Activated CD4-positive, alpha-beta T cell treated with anti-CD3 and anti-CD28 coated beads, Interleukin-2, amount 50 U/mL, for 48 hours (primary cell): ENCODE results near the gene ZP1.
A peak's percentile ranks its signal among the peaks of the same experiment; 100 is the strongest.
"Not testable (repeated sequence)": the region's sequence is repeated elsewhere in the genome, so short reads cannot be mapped to it uniquely, and the experiment has no call there.

ENCODE experiments used
- DNase-seq, 2 experiments: peaks; one replicate each; pipeline ENCODE4 v3.0.0-alpha.2; 2020

Gene ZP1

DNA sequence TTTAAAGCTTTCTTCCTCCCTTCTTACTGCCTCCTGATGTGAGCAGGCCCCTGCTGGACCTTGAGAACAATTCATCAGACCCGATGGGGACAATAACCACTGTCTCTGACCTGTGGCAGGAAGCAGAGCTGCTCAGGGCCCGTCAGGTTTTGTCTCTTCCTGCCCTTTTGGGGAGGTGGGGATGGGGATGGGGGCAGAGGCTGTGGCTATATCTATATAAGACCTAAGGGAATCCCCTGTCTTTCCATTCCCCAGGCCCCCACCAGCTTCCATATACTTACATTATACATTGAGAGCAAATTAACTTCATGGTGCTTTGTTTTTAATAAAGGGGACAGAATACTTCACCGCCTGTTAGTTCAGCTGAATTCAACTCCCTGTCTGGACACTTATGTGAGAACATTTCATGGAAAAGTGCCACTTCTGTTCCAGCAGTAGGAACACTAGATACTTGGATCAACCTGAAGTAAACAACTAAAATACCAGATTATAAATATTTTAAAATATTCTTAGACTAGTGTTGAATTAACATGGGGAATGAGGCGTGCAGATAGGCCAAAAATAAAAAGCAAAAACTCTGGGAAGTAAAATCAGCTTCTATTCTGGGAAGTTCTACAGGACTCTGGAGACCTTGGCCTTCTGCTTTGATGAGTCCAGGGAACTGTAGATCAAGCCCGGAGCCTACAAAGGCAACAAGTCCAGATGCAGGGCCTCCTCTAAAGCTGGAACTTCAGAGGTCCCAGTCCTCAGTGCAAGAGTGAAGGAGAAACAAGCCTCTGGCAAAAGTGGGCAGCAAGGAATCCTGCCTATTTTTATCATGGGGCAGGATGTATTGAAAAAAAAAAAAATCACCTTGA is 11.1 kb downstream of the ZP1 start:
- no peak for DNase-seq

DNA sequence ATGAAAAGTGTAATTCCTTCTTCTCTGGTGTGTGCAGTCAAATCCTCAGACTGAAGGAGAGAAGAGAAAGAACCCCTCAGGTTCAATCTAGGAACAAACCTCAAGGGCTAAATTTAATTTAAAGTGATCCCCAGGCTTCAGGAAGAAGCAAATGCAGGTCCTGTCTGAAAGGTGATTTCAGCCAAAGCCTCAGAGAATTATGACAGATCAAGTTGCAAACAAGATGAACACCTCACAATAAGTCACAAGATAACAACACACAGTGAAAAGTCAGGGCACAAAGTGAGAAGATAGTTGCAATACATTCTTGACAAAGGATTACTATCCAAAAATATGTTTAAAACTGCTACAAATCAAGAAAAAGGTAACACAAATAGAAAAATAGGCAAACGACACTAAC is 11.8 kb downstream of the ZP1 start:
- no peak for DNase-seq

DNA sequence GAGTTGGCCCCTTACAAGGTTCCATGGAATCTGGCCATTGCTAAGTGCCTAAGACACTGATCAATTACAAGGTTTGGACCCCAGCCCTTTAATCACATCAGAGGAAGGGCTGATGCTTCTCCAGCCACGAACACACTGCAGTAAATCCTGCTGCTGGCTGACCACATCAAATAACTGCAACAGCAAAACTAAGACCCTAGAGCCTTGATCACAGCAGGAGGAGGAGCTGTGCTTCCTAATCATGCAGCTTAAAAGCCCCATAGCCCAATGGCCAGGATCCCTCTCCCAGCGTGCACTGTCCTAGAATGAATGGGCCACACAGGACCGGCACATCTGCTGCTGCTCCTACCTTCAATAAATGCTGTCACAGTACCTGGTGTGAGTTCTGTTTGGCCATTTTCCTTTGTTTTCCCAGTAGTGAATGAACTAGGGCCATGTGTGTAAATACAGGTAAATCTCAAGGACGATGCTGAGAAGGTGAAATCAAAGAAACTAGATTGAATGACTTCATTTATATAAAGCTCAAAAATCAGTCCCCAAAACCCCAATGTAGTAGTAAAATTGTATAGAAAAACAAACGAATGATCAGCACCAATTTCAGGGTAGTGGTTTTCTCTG is 12.7 kb downstream of the ZP1 start:
- DNase-seq = no peak

DNA sequence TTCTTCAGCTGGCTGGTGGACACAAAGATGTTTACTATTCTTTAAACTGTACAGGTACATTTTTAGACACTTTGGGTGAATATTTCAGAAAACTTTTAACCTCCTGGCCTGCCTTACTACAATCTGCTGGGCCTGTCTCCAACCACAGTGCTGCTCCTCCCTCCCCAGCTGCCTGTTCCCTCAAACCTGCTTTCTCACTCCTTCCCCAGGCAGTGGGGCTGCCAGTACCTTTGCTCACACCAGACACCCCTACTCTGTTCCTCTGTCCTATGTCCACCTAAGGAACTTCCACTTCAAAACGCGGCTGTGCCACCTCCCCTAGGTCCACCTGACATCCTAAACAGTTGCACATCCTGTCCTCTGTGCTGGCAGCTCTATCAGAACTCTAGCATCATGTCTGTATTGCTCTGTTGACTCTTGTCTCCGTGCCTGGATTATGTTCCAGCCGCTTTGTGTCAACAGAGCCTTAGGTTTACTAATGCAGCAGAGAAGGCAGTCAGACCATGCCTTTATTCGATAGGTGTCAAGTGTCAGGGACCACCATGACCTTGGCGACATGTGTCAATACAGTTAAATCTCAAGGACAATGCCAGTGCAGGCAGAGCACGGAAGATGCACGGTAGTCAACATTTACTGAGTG is 13.4 kb downstream of the ZP1 start:
- DNase-seq = no peak

DNA sequence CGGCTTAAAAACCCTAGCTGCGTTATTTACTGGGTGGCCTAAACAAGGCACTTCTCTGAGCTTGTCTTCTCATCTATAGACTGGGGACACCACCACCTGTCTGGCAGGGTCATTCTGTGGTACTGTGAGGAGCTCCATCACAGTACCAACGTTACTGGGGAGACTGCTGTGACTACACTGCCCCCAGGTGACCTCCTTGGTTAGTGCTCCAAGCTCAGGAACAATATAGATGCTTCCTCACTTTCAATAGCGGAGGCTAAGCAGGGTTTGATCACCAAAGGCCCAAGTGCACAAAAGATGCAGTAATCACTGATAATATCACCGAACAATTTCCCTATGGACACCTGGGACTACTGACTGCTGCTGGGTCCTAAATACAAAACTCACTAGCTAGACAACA is 20.2 kb downstream of the ZP1 start:
- peak in 1 of 2 experiments; percentile 32 for DNase-seq

DNA sequence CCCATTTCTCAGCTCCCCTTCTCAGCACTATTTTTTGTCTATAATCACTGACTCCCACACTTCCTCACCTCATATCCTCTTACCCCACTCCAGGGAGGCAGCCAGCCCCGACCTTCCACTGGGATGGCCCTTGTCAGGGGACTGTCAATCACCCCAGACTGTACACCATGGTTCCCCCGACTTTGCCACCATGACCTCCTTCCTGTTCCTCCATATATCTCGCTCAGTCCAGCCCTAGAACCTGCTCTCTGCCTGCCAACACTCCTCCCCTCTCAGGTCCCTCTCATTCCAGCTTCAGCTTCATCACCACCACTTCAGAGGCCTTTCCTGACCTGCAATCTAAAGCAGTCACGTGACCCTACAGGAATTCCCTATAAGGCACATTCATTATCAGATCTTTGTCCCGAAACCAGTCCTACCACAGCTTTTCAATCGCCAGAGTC is 22.5 kb downstream of the ZP1 start:
- no peak for DNase-seq

DNA sequence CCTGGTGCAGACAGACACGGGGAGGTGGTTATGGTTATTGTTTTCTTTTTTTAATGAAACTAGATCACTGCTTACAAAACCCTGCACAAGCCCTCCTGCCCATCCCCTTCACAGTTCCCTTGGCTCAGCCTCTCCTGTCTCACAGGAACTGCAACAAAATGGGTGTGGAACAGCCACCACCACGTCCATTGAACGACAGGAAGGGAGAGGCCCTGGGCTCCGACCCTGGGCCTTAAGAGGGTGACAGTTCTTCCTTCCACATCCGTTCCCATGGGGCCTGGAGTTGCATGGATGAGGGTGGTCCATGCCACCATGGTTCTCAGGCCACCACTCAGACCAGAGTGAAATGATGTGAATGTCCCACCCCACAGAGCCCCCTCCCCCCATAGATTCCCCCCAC is 23.4 kb downstream of the ZP1 start:
- DNase-seq = peak in 1 of 2 experiments; percentile 1

DNA sequence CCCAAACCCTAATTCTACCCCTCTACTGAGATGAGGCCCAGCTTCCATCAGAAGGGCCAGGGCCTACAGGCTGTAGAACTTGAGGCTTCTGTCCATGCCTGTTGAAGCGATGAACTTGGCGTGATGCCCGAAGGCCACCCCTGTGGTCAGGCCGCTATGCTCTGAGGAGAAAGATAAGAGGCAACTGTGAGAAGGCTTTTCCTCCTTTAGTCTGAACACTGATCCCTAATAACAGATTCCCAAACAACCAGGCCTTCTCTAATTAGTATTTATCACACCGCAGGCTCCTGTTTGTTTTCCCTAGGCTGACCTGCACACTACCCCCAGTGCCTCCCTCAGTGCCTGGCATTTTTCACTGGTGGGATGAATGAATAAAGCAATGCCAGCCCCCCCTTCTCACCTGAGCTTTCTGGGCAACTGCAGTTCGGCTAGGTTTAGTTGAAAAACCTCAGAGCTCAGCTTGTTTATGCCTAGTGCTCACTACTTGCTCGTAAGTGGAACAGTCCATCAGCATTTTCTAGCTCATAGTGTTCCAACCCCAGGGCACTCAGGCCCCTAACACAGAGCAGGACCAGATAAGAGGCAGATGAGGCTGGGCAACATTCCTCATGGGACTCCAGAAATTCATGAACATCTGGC is 23.9 kb downstream of the ZP1 start:
- peak in 1 of 2 experiments; percentile 1 for DNase-seq

DNA sequence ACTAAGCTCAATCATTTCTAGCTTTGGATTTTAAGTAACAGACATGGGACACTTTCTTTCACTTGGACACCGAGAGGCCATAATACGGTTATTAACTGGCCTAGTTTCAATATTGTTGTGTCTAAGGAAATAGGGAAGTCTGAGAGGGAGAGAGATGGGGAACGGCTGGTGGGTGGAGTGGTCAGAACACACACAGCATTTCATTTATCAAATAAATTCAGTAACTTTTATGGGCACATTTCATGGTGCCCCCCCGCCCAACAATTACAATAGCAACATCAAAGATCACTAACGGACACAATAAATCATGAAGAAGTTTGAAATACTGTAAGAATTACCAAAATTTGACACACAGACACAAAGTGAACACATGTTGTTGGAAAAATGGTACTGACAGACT is 28.3 kb downstream of the ZP1 start:
- no peak for DNase-seq

DNA sequence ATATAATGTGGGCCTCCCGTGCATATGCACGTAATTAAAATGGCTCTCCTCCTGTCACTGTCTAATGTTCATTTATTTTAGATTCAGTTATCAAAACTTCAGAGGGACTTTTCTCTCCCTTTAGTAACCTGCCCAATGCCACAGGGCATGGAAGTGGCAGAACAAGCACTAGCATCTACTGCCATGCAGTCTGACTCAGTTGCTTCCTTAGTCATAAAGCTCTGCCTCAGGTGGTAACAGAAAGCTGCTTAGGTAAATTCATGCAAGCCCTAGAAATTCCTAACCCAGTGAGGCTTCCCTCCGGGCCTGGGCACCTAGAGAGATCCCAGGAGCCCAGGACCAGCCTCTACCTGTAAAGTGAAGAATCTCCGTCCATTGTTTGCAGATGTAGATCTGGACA is 30.2 kb downstream of the ZP1 start:
- DNase-seq = no peak

DNA sequence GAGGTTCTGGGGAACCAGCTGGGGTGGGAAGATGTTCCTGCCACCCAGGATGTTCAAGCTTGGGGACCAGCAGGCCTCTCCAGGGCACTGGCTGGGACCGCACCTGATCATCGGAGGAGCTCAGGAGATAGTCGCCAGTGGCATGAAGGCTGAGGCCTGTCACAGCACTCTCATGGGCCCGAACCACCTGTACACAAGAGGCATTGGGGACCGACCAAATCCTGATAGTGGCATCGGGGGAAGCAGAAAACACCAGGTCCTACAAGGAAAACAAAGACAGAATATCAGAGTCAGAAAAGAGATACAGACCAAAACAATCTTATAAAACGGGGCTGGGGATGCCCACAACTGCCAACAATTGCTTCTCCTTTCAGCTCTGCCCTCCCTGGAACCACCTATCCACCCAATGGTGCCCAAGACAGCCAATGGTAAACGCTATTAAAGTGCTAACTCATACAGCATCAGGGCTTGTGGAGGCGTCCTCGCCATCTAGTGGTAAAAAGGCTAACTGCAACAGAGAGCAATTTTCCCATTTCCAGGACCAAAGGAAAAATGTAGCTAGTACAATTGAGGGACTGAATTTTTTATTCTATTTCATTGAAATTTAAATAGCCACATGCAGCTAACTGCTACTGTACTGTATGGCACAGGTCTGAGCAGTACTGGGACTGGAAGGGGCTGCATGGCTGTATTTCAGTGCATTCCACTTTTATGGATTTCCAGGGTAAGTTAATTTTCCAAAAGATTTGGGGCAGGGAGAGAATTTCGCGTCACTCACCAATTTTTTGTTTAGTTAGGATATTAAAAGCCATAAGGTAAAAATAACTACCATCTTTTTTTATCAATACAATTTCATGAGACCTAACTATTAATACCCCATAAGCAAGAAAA is 31.9 kb downstream of the ZP1 start:
- DNase-seq = no peak

DNA sequence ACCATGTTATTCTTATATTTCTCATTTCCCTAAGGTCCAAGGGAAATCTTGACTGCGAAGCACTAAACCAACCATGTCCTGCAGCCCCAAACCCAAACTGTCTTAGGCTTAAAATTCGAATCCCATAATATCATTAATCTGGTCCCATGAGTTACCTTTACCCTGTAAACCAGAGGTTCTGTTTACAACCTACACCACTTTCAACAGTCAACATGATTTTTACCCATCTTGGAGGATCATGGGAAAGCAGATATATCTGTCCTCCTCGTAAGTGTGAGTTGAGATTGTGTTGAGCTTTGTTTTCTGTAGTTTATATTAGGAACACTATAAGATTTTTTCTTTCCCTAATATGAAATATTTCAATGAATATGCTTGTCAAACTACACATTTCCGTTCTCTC is 32.6 kb downstream of the ZP1 start:
- no peak for DNase-seq

DNA sequence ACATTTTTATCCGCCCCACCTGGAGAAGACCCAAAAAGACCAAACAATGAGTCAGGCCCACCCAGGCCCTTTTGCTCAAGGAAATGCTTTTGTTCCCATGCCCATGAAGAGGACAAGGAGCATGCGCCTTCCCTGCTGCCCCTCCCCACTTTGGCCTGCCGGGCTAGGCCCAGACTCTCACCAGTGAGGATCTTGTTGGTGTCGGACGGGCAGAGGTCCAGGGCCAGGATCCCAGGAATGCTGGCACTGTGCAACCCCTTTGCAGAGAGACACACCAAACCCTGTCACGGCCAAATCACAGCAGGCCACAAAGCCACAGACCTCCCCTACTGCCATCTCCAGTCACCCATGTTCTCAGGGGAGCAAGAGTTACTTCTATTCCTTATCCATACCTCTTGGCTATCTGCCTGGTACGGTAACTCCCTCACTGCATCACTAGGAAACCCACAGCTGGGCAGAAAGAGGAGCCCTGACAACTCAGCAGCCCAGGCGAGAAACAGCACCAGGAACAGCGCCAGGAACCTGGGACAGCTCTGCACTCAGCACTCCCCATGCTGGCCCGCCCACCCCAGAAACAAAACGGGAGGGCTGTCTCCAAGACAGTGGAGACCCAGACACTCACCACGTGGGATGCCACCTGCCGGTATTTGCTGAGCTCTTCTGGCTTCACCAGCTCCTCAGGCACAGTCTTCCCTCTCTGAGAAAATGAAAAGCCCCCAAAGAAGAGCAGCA is 33.5 kb downstream of the ZP1 start:
- DNase-seq = no peak

DNA sequence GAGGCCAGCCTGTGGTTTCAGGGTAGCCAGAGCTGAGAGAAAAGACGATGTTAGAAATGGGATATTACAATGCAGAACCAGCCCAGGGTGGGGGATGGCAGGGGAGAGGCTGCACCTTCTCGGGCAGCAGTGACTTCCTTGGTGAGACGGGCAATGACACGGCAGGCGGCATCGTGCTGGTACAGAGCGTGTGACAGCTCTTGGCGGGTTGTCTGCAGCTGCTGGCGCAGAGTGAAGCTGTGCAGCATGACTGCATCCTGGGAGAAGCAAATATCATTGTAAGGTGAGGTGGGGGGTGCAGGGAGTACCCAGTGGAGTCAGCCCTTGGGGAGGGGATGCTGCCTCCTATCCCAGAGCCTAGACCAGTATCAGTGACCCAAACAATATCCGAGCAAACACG is 35.3 kb downstream of the ZP1 start:
- DNase-seq = no peak

DNA sequence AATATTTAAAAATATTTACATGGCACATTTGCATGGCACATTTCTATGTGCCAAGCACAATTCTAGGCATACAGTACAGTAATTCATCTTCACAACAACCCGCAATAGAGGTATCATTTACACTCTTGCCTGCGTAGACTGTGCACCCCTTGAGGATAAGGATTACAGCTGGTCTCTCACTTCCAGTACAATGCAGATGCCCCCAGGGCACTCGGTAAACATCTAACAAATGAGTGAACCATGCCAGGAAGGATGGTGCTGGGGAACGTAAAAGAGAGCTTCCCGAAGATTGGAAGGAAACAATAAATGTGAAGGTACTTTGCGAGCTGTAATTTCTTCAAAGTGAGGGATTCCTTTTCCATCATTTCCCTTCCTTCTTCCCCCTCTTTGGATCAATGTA is 37.7 kb downstream of the ZP1 start:
- DNase-seq = no peak

DNA sequence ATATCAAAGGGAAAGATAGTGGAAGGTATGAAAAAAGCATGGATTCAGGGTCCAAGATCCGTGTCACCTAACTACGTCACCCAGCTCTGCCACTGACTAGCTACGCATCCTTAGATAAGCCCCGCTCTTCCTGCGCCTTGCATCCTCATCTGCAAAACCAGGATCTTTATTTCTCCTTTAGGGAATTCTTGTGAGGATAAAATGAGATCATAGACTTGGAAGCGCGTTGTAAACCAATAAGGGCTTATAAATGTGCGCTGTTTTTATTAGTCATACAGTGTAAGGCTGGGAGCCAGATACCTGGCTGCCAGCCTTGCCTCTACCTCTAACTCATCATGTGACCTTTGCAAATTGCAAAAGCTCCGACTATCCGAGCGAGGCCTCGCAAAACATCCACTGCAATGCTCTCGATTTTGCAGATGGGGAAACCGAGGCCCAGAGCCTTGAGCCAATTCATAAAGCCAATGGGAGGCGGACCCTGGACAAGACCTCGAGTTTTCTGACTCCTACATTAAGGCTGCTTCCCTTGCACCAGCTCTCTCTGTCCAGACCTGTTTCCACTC is 38.3 kb downstream of the ZP1 start:
- peak in 1 of 2 experiments; percentile 17 for DNase-seq

DNA sequence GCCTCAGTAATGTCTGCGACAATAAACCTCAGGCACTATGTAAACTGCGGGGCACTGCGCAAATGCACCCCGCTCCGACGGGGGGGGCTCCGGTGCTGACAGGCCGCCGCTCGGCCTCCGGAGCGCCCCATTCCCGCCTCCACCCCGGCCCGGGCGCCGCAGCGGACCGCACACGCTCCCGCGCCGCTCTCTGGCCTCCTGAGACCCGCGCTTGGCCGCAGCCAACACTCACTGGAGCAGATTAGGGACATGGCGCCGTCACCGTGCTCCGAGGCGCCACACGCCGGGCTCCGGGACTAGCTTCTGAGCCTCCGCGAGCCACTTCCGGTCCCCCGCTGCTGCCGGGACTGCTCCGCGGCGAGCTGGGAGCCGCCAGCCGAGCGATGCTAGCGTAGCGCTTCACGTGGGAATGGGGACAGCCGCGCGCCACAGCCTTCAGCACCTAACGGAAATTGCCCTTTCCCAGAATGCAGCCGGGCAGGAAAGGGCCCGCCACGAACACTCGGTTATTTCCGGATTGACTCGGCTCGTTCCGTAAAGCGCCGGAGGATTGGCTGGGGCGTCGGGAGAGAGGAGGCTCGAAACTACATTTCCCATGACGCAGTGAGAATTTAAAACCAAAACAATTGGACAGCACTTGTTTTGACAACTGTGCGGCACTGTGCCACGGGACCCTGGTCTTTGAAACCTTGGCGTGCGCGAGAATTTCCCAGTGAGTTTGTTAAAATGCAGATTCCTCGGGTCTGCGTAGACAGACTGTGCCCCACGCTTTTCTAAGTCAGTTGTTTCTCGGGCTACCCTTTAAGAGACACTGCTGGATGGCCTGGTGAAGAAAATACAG is 39.0 kb downstream of the ZP1 start, which contains the start of gene PRPF19:
TSS of gene PRPF19 (minus strand) at position 454 of the 841 bp plus-strand sequence. CDS start at position 251, 203 bp downstream.
- peak; percentile 99 for DNase-seq

DNA sequence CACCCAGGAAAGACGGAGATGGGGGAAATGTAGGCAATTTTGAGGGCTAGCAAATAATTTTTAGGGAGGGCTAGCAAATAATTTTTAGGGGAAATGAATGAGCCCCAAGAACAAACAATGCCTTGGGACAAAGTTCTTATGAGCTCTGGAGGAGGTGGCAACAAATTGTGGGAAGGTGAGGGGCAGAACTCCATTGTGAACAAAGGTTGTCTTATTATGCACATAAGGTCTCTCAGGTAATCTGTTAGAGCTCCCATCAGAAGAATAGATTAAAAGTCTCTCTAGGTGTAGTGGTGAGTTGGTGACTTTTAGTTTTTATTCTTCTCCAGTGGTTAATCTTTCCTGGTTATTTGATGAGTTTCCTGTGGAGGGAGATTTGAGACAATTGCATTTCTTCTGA is 41.5 kb downstream of the ZP1 start:
- DNase-seq = no peak

DNA sequence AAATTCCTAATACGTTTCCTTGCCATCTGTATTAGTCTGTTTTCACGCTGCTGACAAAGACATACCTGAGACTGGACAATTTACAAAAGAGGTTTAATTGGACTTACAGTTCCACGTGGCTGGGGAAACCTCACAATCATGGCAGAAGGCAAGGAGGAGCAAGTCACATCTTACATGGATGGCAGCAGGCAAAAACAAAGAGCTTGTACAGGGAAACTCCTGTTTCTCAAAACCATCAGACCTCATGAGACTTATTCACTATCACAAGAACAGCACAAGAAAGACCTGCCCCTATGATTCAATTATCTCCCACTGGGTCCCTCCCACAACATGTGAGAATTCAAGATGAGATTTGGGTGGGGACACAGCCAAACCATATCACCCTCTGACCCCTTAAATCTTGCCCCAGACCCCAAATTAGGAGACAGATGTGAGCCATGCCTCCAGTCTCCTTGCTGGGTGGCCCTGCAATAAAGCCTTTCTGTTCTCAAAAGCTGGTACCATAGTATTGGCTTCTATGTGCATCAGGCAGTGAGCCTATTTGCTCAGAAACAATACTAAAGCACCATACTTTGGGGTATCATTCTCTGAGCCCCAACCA is 42.4 kb downstream of the ZP1 start:
- DNase-seq = not testable (repeated sequence)

DNA sequence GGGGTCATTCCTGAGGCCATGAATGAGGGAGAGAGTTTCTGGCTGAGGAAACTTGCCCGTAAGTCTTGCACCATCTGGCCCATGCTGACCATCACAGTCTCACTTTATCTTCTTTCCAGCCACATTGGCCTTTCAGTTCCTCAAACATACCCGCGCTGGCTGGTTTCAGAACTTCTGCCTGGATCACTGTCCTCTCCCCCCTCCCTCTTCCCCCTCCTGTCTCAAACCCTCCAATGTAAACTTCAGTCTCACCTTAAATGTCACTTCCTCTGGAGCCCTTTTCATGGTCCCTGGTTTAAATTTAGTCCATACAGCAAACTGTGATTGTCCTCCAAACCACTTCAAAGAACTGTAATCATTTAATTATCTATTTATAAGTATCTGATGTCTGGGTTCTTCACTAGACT is 42.9 kb downstream of the ZP1 start:
- DNase-seq = no peak
